Neural cell (in vitro differentiated cells): Measurements from ENCODE around the gene IL10RB. TPM values are rescaled to one million over a fixed set of nuclear protein-coding genes. Genes with fewer than 3 reads are reported as not detected.

Experiments used
- H2AFZ ChIP-seq: fragments of 200-600, 300-800 bp; sonication (generic), shearing (Covaris generic); 2 replicates; pipeline ENCODE4 v1.6.0; 2014; ENCODE audit warnings: low read depth, mild to moderate bottlenecking, antibody characterized with exemption, low read length, moderate library complexity
- H3F3A ChIP-seq: fragments of 200-600 bp; shearing (Covaris generic); 2 replicates; pipeline ENCODE4 v1.6.1; 2016; ENCODE audit warnings: mild to moderate bottlenecking, moderate library complexity, mixed read lengths, antibody characterized with exemption, low read length; ENCODE audit not compliant: insufficient read depth, poor library complexity, severe bottlenecking
- H3K27ac ChIP-seq: fragments of 200-600, 300-800 bp; sonication (generic), shearing (Covaris generic); 2 replicates; pipeline ENCODE4 v1.5.1; 2014; ENCODE audit warnings: mild to moderate bottlenecking, low read length, moderate library complexity
- H3K27me3 ChIP-seq: fragments of 300-800, 200-600 bp; sonication (generic), shearing (Covaris generic); 2 replicates; pipeline ENCODE4 v1.6.0; 2014; ENCODE audit warnings: mild to moderate bottlenecking, low read depth, low read length, moderate library complexity; ENCODE audit not compliant: insufficient read depth
- H3K36me3 ChIP-seq: fragments of 300-800, 200-600 bp; sonication (generic), shearing (Covaris generic); 2 replicates; pipeline ENCODE4 v1.5.1; 2014; ENCODE audit warnings: mild to moderate bottlenecking, antibody characterized with exemption, low read length, moderate library complexity; ENCODE audit not compliant: insufficient read depth
- H3K4me2 ChIP-seq: fragments of 300-800, 200-600 bp; sonication (generic), shearing (Covaris generic); 2 replicates; pipeline ENCODE4 v1.6.0; 2014; ENCODE audit warnings: mild to moderate bottlenecking, low read length
- H3K4me3 ChIP-seq: fragments of 300-800, 200-600 bp; sonication (generic), shearing (Covaris generic); 2 replicates; pipeline ENCODE4 v1.5.1; 2014; ENCODE audit warnings: mild to moderate bottlenecking, low read length, moderate library complexity
- H3K79me2 ChIP-seq: fragments of 200-600 bp; shearing (Covaris generic); replicated peaks from 2 replicates; pipeline ENCODE4 v1.6.0; 2014; ENCODE audit warnings: mild to moderate bottlenecking, low read length, moderate library complexity; ENCODE audit not compliant: insufficient read depth
- H3K9ac ChIP-seq: fragments of 300-800, 200-600 bp; sonication (generic), shearing (Covaris generic); 2 replicates; pipeline ENCODE4 v1.6.1; 2016; ENCODE audit warnings: mild to moderate bottlenecking, low read length, mixed read lengths
- H3K9me2 ChIP-seq: fragments of 200-600 bp; shearing (Covaris generic); 2 replicates; pipeline ENCODE4 v1.6.1; 2016; ENCODE audit warnings: mild to moderate bottlenecking, low read length, mixed read lengths; ENCODE audit not compliant: insufficient read depth
- H3K9me3 ChIP-seq: fragments of 200-600, 300-800 bp; sonication (generic), shearing (Covaris generic); 2 replicates; pipeline ENCODE4 v1.6.1; 2016; ENCODE audit warnings: mild to moderate bottlenecking, mixed run types, low read length, moderate library complexity, mixed read lengths
- H4K20me1 ChIP-seq: fragments of 200-600 bp; shearing (Covaris generic); 2 replicates; pipeline ENCODE4 v1.6.1; 2016; ENCODE audit warnings: mild to moderate bottlenecking, mixed run types; ENCODE audit not compliant: insufficient read depth
- EP300 ChIP-seq: fragments of 450-650 bp; conservative IDR thresholded peaks from 2 replicates; pipeline ENCODE4 v1.6.1; 2014; ENCODE audit warnings: antibody characterized with exemption, mild to moderate bottlenecking, moderate library complexity; ENCODE audit not compliant: poor library complexity, severe bottlenecking
- EZH2 ChIP-seq: fragments of 200-600, 300-800 bp; shearing (Covaris generic), sonication (generic); IDR thresholded peaks from 2 replicates; pipeline ENCODE4 v1.6.1; 2014; ENCODE audit warnings: antibody characterized with exemption, low read length, borderline replicate concordance, mild to moderate bottlenecking; ENCODE audit not compliant: insufficient read depth, poor library complexity, severe bottlenecking
- MXI1 ChIP-seq: fragments of 450-650 bp; conservative IDR thresholded peaks from 2 replicates; pipeline ENCODE4 v1.6.1; 2014; ENCODE audit warnings: antibody characterized with exemption, mild to moderate bottlenecking; ENCODE audit not compliant: poor library complexity, severe bottlenecking
- POLR2AphosphoS5 ChIP-seq: IDR thresholded peaks from 2 replicates; pipeline ENCODE4 v1.6.1; 2012
- RAD21 ChIP-seq: fragments of 450-650 bp; conservative IDR thresholded peaks from 2 replicates; pipeline ENCODE4 v1.6.1; 2014; ENCODE audit warnings: antibody characterized with exemption, mild to moderate bottlenecking, moderate library complexity
- REST ChIP-seq: IDR thresholded peaks from 2 replicates; pipeline ENCODE4 v1.6.1; 2012; ENCODE audit warnings: borderline replicate concordance
- SMC3 ChIP-seq: fragments of 450-650 bp; conservative IDR thresholded peaks from 2 replicates; pipeline ENCODE4 v1.6.1; 2014; ENCODE audit warnings: antibody characterized with exemption, mild to moderate bottlenecking, moderate library complexity; ENCODE audit not compliant: poor library complexity
- TAF1 ChIP-seq: IDR thresholded peaks from 2 replicates; pipeline ENCODE4 v1.6.1; 2012; ENCODE audit warnings: low read depth
- polyA plus RNA-seq: library from polyadenylated mRNA; depleted of rRNA; stranded (reverse); fragments of >200 nt; gene quantifications from 2 replicates; pipeline ENCODE4 v1.2.3, GENCODE V29; 2014
- TF ChIP-seq, protein P1 (sequence below): fragments of 450-650 bp; IDR thresholded peaks from 2 replicates; pipeline ENCODE4 v1.5.1; 2014; ENCODE audit warnings: antibody characterized with exemption, mild to moderate bottlenecking, moderate library complexity; ENCODE audit not compliant: poor library complexity, severe bottlenecking

Gene IL10RB
- polyA plus RNA-seq, 1 donor from 2014 or later: 6.0 TPM

GRCh38 chr21:33256019-33256418 is 10.1 kb upstream of the IL10RB start:
- no peak overlapping the region for H3K27ac ChIP-seq
- no peaks in the 10 kb centered on the region for H3K79me2 ChIP-seq
- no peak overlapping the region for H3K4me2 ChIP-seq
- H3K9me3 ChIP-seq: no peaks in the 10 kb centered on the region
- no peak for TF ChIP-seq EP300
- TF ChIP-seq RAD21: no peak
- TF ChIP-seq TAF1: no peak
- no peak for TF ChIP-seq EZH2
- no peak for TF ChIP-seq MXI1
- TF ChIP-seq REST: no peak
- TF ChIP-seq, protein P1, sequence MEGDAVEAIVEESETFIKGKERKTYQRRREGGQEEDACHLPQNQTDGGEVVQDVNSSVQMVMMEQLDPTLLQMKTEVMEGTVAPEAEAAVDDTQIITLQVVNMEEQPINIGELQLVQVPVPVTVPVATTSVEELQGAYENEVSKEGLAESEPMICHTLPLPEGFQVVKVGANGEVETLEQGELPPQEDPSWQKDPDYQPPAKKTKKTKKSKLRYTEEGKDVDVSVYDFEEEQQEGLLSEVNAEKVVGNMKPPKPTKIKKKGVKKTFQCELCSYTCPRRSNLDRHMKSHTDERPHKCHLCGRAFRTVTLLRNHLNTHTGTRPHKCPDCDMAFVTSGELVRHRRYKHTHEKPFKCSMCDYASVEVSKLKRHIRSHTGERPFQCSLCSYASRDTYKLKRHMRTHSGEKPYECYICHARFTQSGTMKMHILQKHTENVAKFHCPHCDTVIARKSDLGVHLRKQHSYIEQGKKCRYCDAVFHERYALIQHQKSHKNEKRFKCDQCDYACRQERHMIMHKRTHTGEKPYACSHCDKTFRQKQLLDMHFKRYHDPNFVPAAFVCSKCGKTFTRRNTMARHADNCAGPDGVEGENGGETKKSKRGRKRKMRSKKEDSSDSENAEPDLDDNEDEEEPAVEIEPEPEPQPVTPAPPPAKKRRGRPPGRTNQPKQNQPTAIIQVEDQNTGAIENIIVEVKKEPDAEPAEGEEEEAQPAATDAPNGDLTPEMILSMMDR: no peak
- no peak for TF ChIP-seq SMC3
- no peak for TF ChIP-seq POLR2AphosphoS5
- H4K20me1 ChIP-seq: no peaks in the 10 kb centered on the region
- no peak overlapping the region for H3K4me3 ChIP-seq
- no peak overlapping the region for H2AFZ ChIP-seq
- H3K36me3 ChIP-seq: peaks cover 6% of the 10 kb centered on the region
- H3K9me2 ChIP-seq: no peaks in the 10 kb centered on the region
- no peaks in the 10 kb centered on the region for H3K27me3 ChIP-seq
- H3F3A ChIP-seq: no peaks in the 10 kb centered on the region
- H3K9ac ChIP-seq: no peak overlapping the region

GRCh38 chr21:33257094-33257803 is 8.9 kb upstream of the IL10RB start:
- Histone ChIP-seq H3K9ac (no peak overlapping the region), H3K79me2 (no peaks in the 10 kb centered on the region), H3K9me2 (no peaks in the 10 kb centered on the region), H3K9me3 (no peaks in the 10 kb centered on the region), H3K4me2 (no peak overlapping the region), H2AFZ (no peak overlapping the region), H3F3A (no peaks in the 10 kb centered on the region), H3K4me3 (no peak overlapping the region), H3K27ac (no peak overlapping the region), H3K36me3 (peaks cover 6% of the 10 kb centered on the region), H4K20me1 (no peaks in the 10 kb centered on the region), H3K27me3 (no peaks in the 10 kb centered on the region)
- TF ChIP-seq REST (no peak), SMC3 (no peak), EP300 (no peak), POLR2AphosphoS5 (no peak), TAF1 (no peak), RAD21 (no peak), MXI1 (no peak), EZH2 (no peak)
- TF ChIP-seq, protein P1: no peak
